K562 (cell line): ENCODE data around the gene CLHC1.

Source experiments
- BHLHE40 ChIP-seq: IDR thresholded peaks from 2 replicates; pipeline ENCODE4 v1.6.1; 2011; ENCODE audit warnings: low read length, improper control_type of control experiment
- KLF6 ChIP-seq: fragments of 250-450 bp; sonication (Bioruptor Pico); IDR thresholded peaks from 2 replicates; pipeline ENCODE4 v1.4.0; 2020; ENCODE audit warnings: mild to moderate bottlenecking, moderate library complexity, borderline replicate concordance
- MEIS2 ChIP-seq: fragments of 450-650 bp; IDR thresholded peaks from 2 replicates; pipeline ENCODE4 v1.6.1; 2014; ENCODE audit warnings: mild to moderate bottlenecking; ENCODE audit not compliant: partially characterized antibody
- SMARCA5 ChIP-seq: fragments of 450-650 bp; IDR thresholded peaks from 2 replicates; pipeline ENCODE4 v1.6.1; 2016
- TAF7 ChIP-seq: fragments of 450-650 bp; IDR thresholded peaks from 2 replicates; pipeline ENCODE4 v1.6.1; 2016; ENCODE audit warnings: missing genetic modification characterization, missing compliant biosample characterization
- ZNF146 ChIP-seq: IDR thresholded peaks from one replicate; pipeline ENCODE4 v1.6.1; 2018; ENCODE audit warnings: missing compliant biosample characterization; ENCODE audit not compliant: unreplicated experiment
- ZNF707 ChIP-seq: fragments of 250-450 bp; sonication (Bioruptor Pico); conservative IDR thresholded peaks from 2 replicates; pipeline ENCODE4 v1.8.0; 2022; ENCODE audit warnings: inconsistent platforms, mild to moderate bottlenecking, moderate library complexity
- TF ChIP-seq, protein P1 (sequence below): IDR thresholded peaks from 2 replicates; pipeline ENCODE4 v1.6.1; 2014; ENCODE audit warnings: antibody characterized with exemption
- TF ChIP-seq, protein P2 (sequence below), 3 experiments: IDR thresholded peaks in 2 of 3; conservative IDR thresholded peaks in 1 of 3; 2 replicates each; pipeline ENCODE4 v1.5.1; 2011 to 2012; ENCODE audit warnings: low read length in 3 of 3, mild to moderate bottlenecking in 3 of 3, control low read depth in 2 of 3, improper control_type of control experiment in 1 of 3, inconsistent platforms in 1 of 3, low read depth in 1 of 3, mixed read lengths in 1 of 3, moderate library complexity in 1 of 3; ENCODE audit not compliant: insufficient read depth in 2 of 3

DNA sequence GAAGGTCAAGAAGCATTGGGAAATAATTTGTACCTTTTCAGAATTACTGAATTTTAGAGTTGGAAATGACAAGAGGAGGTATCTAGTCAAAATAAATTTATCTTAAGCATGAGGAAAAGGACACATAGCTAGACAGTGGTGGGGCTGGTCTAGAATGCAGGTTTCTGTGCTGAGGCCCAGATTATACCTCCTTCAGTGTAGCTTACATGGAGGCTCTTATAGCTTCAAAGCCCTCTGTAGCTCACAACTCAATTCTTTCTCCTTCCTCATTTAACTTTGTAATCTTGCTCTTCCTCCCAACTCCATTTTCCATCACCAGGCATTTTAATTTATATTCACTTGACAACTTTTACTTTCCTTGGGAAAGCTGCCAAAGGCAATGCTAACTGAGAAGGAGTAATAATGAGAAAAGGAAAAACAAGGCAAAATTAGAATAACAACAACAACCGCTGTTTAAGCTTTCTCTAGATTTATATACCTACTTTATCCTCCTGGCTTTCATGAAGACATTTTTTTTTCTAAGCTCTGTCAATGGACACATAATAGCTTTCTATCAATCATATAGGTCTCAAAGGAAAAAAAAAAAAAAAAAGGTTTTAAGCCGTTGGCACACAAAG, 58.5 kb downstream of the CLHC1 start:
- TF ChIP-seq ZNF707 (no peak), SMARCA5 (no peak), BHLHE40 (no peak), TAF7 (tag) (no peak), ZNF146 (CRISPR knock-in tag) (no peak), MEIS2 (no peak), KLF6 (no peak)
- TF ChIP-seq, protein P1, sequence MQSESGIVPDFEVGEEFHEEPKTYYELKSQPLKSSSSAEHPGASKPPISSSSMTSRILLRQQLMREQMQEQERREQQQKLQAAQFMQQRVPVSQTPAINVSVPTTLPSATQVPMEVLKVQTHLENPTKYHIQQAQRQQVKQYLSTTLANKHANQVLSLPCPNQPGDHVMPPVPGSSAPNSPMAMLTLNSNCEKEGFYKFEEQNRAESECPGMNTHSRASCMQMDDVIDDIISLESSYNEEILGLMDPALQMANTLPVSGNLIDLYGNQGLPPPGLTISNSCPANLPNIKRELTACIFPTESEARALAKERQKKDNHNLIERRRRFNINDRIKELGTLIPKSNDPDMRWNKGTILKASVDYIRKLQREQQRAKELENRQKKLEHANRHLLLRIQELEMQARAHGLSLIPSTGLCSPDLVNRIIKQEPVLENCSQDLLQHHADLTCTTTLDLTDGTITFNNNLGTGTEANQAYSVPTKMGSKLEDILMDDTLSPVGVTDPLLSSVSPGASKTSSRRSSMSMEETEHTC: no peak
- TF ChIP-seq, protein P2, sequence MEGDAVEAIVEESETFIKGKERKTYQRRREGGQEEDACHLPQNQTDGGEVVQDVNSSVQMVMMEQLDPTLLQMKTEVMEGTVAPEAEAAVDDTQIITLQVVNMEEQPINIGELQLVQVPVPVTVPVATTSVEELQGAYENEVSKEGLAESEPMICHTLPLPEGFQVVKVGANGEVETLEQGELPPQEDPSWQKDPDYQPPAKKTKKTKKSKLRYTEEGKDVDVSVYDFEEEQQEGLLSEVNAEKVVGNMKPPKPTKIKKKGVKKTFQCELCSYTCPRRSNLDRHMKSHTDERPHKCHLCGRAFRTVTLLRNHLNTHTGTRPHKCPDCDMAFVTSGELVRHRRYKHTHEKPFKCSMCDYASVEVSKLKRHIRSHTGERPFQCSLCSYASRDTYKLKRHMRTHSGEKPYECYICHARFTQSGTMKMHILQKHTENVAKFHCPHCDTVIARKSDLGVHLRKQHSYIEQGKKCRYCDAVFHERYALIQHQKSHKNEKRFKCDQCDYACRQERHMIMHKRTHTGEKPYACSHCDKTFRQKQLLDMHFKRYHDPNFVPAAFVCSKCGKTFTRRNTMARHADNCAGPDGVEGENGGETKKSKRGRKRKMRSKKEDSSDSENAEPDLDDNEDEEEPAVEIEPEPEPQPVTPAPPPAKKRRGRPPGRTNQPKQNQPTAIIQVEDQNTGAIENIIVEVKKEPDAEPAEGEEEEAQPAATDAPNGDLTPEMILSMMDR (IDR thresholded peaks at IDR 0.05 in 2 of 3, conservative IDR thresholded peaks at IDR 0.05 in 1 of 3; ENCODE audit: insufficient read depth in 2 of 3, low read depth in 1 of 3, low read length in 3 of 3): no peak
